Mononuclear cell (primary cell): ENCODE results near the gene LSAMP. TPM values are rescaled to one million over a fixed set of nuclear protein-coding genes. Genes with fewer than 3 reads are reported as not detected.

Experiments
- H3K27me3 ChIP-seq: 2 replicates; pipeline ENCODE4 v1.6.0; 2011; ENCODE audit warnings: low read length, control low read depth; ENCODE audit not compliant: insufficient read depth
- H3K4me1 ChIP-seq: 2 replicates; pipeline ENCODE4 v1.5.1; 2011; ENCODE audit warnings: mild to moderate bottlenecking, low read length, control low read depth; ENCODE audit not compliant: insufficient read depth
- H3K4me3 ChIP-seq: 2 replicates; pipeline ENCODE4 v1.5.1; 2011; ENCODE audit warnings: mild to moderate bottlenecking, low read length, moderate library complexity
- H3K9me3 ChIP-seq: 2 replicates; pipeline ENCODE4 v1.5.1; 2011; ENCODE audit warnings: low read depth, mild to moderate bottlenecking, control low read depth, low read length
- total RNA-seq: library from RNA; depleted of rRNA; stranded (reverse); fragments of >200 nt; gene quantifications from one replicate; pipeline ENCODE4 v1.2.3, GENCODE V29; 2012

The LSAMP gene
- total RNA-seq, 1 donor: not detected

DNA sequence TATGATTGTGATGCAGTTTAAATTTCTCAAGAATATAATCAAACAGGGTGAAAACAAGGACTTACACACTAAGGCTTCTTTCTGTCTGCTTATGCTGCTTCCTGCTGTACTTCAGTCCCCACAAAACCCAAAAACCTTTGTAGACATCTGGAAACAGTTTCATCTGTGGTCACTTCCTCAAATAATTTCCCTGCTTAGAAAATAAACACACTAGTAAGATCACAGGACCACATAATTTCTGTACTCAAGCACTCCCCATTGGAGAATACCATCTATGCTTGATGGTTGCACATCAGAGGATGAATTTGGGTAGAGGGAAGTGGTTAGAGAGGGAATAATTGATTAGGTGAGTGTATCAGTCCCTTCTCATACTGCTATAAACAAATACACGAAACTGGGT lies 266.2 kb downstream of the LSAMP start:
- H3K4me3 ChIP-seq: no peak overlapping the region
- no peaks in the 10 kb centered on the region for H3K4me1 ChIP-seq
- no peaks in the 10 kb centered on the region for H3K9me3 ChIP-seq
- H3K27me3 ChIP-seq: no peaks in the 10 kb centered on the region

DNA sequence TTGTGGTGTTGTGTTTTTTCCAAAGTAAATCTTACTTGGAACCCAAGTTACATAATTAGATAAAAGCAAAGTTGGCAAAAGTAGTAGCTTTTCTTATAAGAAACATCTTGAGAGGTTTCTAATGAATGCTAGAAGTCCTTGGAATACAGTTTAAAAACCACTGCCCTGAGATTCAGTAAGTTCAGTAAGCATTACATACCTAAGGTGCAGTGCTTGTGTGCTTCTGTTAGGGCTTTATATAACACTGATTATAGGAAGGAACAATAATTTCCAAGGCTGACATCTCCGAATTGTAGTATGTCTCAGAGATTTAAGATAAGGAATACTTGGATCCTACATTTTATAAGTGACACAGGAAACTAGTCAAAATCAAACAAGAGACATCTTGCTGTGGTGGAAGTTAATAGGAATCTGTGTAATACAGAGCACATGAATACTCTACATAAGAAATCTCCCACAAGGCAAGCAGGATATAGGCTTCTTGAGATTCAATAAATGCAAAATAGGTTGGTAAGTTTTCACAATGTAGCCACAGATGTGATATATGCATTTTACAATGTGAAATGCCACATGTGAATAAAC lies 268.2 kb downstream of the LSAMP start:
- Histone ChIP-seq H3K9me3 (no peaks in the 10 kb centered on the region), H3K4me3 (no peak overlapping the region), H3K27me3 (no peaks in the 10 kb centered on the region), H3K4me1 (no peaks in the 10 kb centered on the region)

DNA sequence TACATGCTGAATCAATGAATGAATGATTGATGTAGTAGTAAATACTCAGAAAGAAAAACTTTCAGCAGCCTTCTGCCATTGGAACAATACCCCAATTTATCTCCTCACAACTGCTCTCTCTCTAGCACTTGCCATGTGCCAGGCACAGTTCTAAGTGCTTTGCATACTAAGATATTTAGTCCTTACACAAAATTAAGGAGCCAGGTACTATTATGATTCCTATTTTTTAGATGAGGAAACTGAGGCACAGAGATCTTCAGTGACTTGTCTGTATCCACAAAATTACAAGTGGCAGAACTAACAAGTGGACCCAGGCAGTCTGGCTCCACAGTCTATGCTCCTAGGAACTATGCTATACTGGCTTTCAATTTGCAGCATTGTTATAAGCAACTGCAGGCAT lies 279.2 kb downstream of the LSAMP start:
- Histone ChIP-seq H3K9me3 (no peaks in the 10 kb centered on the region), H3K4me3 (no peak overlapping the region), H3K27me3 (no peaks in the 10 kb centered on the region), H3K4me1 (no peaks in the 10 kb centered on the region)

DNA sequence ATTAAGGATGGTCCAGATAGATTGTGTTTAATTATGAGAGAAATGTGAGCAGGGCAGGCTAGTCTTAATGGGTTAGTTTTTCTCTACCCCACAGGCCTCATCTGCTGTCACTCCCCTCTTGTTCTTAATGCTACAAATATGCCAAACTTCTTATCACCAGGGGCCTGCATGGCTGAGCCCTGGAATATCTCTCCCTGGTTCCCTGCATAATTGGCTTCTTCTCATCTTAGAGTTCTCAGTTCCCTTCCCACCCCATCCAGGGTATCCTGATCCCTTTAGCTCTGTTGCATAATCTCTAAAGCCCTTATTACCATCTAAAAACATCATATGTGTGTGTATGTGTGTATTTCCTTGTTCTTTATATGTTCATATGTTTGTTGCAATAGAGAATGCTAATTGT lies 279.6 kb downstream of the LSAMP start:
- no peaks in the 10 kb centered on the region for H3K27me3 ChIP-seq
- no peak overlapping the region for H3K4me3 ChIP-seq
- no peaks in the 10 kb centered on the region for H3K4me1 ChIP-seq
- no peaks in the 10 kb centered on the region for H3K9me3 ChIP-seq

DNA sequence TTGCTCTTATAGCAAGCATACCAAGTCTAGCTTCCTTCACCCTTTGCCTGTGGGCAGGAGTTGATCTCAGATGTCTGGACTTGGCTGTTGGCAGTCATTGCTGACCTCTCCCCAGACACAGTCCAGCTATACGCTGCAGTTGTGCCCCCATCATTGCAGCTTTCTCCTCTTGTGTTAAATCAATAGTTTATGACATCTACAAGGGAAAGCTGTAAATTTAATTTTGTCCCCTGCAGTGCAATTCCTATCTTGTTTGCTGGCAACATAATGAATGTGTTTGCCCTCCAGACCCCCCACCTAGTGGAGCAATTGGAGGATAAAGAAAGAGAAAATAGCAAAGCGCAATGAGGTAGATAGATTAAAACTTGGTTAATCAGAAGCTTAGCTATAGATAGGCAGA lies 280.2 kb downstream of the LSAMP start:
- no peaks in the 10 kb centered on the region for H3K27me3 ChIP-seq
- H3K4me1 ChIP-seq: no peaks in the 10 kb centered on the region
- H3K4me3 ChIP-seq: no peak overlapping the region
- H3K9me3 ChIP-seq: no peaks in the 10 kb centered on the region

DNA sequence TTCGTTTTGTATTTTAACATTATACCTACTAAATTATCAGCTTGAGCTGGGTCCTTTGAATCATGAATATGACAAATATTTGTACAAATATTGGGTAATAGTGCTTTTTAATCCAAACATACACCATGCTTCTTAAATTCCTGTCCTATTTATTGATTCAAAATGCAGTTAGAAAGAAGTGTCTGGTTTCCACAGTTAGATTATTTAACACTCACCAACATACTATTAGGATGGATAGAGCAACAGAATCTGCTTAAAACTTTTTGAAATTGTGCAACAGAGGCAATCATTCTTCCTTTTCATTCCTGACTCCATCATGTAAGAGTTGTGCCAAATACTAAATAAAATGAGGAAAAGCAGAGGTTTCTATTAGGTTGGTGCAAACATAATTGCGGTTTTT lies 281.2 kb downstream of the LSAMP start:
- Histone ChIP-seq H3K4me1 (no peaks in the 10 kb centered on the region), H3K4me3 (no peak overlapping the region), H3K9me3 (no peaks in the 10 kb centered on the region), H3K27me3 (no peaks in the 10 kb centered on the region)

DNA sequence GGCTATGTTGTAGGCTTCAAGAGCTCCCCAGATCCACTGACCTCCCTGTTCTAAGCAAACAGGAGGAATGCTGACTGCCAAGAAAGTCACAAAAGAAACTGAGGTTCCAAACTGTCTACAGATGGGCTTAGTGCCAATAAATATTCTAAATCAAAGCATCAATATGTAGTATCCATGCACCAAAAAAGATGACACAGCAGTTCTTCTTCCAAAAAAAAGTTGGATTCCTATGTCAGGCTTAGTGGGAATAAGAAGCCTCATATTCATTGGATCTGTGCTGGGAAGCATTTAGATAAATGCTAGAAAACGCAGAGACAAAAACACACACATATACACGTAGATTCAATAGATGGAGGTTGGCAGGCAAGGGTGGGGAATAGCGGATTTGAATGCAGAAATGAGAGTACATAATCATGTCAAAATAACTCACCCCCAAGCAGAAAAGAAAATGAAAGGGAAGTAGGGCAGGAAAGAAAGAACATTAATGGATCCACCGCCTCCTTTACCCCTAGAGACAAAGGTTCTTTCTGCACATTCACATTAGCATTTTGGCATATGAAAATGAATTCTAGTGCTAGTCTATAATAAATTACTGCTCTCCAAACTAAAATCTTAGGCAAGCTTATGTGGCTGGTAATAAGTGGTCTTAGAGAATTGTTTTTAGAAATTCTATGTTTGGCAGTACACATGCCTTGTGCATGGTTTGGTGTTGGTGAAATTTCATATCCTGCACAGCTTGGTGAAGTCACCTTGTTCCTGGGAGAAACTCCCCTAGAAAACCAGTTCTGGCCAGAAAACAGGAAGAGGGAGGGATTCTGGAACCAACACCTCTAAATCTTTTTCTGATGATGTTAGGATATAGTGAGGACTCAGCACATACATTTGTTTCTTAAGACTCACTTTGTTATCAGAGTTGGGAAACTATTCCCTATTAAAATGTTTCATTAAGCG lies 283.4 kb downstream of the LSAMP start:
- Histone ChIP-seq H3K4me1 (no peaks in the 10 kb centered on the region), H3K9me3 (no peaks in the 10 kb centered on the region), H3K27me3 (no peaks in the 10 kb centered on the region), H3K4me3 (no peak overlapping the region)

DNA sequence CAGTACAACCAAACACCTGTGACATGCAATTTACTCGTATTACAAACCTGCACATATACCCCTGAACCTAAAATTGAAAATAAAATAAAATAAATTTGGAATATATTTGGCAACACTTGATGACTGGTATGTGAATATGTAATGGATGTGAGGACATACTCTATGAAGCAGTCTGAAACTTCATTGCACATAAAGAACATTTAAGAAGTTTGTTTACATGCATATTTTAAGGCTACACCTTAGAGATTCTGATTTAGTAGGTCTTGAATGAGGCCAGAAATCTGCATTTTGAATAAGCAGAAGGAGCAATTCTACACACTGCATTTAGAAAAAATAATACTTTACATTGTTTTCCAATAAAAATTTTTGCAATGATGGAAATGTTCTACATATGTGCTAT lies 284.7 kb downstream of the LSAMP start:
- Histone ChIP-seq H3K9me3 (no peaks in the 10 kb centered on the region), H3K4me1 (no peaks in the 10 kb centered on the region), H3K4me3 (no peak overlapping the region), H3K27me3 (no peaks in the 10 kb centered on the region)

DNA sequence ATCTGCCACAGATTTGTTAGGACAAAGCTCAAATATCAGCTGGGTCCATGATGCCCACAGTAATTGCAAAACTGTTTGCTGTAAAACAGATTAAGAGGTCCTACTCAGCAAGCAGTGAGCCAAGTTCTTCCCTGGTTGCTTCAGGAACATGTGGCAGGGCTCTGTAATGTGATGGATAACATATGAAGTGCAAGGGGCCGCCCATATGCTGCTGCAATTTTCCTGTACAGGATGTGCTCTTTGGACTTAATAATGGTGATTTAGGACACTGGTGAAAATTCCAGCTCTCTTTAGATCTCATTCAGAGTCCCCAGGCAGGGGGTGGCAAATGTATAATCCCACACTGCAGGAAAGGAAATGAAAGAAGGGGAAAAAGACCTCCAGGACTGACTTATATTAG lies 289.4 kb downstream of the LSAMP start:
- Histone ChIP-seq H3K4me3 (no peak overlapping the region), H3K9me3 (no peaks in the 10 kb centered on the region), H3K4me1 (no peaks in the 10 kb centered on the region), H3K27me3 (no peaks in the 10 kb centered on the region)

DNA sequence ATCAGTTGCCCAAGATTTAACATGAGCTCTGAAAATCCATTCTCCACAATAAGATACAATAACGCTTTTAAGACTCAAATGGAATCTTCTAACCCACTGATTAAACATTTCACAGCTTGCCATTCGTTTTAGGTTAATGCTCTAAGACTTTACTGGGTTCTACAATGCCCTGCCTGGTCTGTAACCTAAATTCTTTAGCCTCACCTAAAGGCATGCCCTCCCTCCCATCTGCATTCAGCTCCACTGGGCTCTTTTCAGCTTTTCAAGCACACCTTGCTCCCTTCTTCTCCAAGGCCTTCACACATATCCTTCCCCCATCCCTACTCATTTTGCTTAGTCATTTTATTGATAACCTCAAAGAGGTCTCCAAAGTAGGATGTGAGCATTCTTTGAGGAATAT lies 290.9 kb downstream of the LSAMP start:
- H3K27me3 ChIP-seq: no peaks in the 10 kb centered on the region
- H3K4me3 ChIP-seq: no peak overlapping the region
- no peaks in the 10 kb centered on the region for H3K9me3 ChIP-seq
- no peaks in the 10 kb centered on the region for H3K4me1 ChIP-seq

DNA sequence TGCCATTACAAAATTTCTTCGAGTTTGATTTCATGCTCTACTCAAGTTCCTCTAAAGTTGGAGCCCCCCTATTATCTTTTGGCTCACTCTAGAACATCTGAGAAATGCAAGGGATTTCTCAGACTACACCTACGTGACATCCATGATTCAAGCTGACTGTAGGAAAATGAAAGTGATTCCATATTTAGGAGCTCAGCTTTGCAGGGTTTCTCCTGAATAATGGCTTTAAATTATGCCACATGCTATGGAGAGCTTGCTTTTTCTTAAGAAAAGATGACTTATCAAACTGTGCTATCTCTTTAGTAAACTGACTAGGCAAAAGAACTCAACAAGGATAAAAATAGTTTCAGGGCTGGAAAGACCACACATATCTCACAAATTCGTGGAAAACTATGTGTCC lies 292.1 kb downstream of the LSAMP start:
- no peak overlapping the region for H3K4me3 ChIP-seq
- H3K27me3 ChIP-seq: no peaks in the 10 kb centered on the region
- no peaks in the 10 kb centered on the region for H3K9me3 ChIP-seq
- H3K4me1 ChIP-seq: no peaks in the 10 kb centered on the region

DNA sequence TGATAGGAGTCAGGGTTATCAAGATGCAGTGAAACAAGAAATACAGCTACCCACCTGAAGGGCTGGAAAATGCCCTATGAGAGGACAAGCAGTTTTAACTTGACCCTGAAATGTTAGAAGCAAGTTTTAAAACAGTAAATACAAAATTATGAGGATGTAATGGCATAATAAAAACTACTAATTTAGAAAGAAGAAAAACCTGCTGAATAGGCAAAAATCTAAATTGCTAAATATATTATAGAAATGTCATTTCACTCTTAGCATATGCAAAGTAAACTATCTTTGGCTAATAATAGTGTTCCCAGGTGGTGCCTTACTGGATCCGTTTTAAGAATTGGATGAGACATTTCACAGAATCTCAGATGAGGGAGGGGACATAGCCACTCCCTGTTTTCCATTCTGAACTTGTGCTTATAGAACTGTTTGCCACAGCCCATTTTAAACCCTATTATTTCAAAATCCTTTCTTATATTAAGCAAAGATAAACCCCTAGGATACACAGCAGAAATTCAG lies 294.6 kb downstream of the LSAMP start:
- Histone ChIP-seq H3K27me3 (no peaks in the 10 kb centered on the region), H3K4me1 (no peaks in the 10 kb centered on the region), H3K4me3 (no peak overlapping the region), H3K9me3 (peaks cover 5% of the 10 kb centered on the region)

DNA sequence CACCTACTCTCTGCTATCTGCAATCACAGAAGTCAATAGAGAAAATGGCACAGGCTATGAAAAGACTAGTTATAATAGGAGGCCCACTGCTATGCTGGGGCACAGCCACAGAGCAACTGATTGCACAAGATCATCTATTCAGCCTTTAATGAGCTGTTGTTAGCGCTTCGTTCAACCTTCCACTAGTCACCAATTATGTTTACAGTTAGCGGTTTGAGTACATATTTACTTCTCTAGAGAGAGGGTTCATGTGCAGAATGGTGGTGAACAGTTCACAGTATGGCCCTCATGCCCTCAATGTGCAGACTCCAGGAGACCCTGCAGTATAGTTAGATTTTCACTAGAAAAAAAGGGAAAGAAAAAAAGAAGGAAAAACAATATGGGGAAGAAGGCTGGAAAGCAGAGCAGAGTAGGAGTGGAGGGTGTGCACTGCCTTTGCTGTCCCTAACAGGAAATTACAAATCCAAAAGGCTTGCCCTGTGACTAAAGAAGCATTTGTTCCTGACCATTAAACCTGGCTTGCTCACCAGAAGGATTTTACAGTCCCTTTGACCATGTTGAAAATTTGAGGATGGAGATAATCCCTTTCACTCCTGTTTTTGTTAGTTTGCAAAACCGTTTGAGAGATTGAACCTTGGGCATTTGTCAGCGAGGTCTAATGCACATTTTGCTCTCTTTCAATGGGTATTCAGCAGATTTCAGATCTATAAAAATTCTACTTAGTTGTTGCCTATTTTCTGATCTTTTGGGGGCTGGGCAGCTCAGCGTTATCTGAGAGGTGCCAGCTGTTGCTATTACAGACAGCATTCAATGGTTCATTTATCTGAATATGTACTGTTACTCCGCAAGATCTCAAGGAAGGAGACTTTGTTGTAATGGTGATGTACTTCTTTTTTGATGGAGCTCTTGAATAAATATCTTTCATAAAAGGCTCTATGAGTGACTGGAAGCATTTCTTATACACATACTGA lies 296.1 kb downstream of the LSAMP start:
- H3K4me1 ChIP-seq: no peaks in the 10 kb centered on the region
- H3K4me3 ChIP-seq: no peak overlapping the region
- H3K27me3 ChIP-seq: no peaks in the 10 kb centered on the region
- peaks cover 9% of the 10 kb centered on the region for H3K9me3 ChIP-seq

DNA sequence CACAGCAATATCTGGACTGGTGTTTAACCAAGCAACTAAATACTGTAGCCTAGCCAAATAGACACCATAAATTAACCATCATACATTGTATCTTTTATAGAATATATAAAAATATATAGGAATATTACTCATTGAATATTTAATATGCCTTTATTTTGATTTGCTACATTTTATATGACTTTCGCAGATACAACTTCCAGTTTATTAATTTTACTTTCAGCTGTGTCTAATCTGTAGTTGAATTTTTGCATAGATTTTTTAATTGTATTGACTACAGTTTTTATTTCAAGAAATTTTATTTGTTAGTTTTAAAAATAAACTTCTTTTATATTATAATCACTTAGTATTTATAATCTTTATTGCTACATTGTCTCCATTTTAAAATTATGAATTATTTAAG lies 299.7 kb downstream of the LSAMP start:
- Histone ChIP-seq H3K4me1 (no peaks in the 10 kb centered on the region), H3K4me3 (no peak overlapping the region), H3K9me3 (peaks cover 9% of the 10 kb centered on the region), H3K27me3 (no peaks in the 10 kb centered on the region)

DNA sequence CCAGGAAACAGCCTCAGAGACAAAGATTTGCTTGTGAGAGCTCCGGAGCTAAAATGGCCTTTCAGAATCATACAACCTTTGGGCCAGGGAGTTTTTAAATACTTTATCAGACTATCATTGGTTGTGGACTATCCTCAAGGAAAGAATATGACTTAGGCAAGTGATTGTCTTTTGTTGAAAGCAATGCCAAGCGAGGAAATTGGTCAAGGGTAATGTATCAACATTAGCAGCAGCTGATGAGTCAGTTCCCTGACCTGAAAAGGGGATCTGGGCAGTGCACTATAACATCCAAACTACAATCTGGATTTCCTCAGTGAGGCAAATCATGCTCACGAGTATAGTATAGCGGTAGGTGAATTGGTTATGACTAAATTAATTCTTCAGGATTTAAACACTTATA lies 303.6 kb downstream of the LSAMP start:
- H3K4me1 ChIP-seq: no peaks in the 10 kb centered on the region
- H3K4me3 ChIP-seq: no peak overlapping the region
- H3K9me3 ChIP-seq: peaks cover 9% of the 10 kb centered on the region
- H3K27me3 ChIP-seq: no peaks in the 10 kb centered on the region
